ENCODE measurements around the gene ALDH3B1.

Gene ALDH3B1

DNA sequence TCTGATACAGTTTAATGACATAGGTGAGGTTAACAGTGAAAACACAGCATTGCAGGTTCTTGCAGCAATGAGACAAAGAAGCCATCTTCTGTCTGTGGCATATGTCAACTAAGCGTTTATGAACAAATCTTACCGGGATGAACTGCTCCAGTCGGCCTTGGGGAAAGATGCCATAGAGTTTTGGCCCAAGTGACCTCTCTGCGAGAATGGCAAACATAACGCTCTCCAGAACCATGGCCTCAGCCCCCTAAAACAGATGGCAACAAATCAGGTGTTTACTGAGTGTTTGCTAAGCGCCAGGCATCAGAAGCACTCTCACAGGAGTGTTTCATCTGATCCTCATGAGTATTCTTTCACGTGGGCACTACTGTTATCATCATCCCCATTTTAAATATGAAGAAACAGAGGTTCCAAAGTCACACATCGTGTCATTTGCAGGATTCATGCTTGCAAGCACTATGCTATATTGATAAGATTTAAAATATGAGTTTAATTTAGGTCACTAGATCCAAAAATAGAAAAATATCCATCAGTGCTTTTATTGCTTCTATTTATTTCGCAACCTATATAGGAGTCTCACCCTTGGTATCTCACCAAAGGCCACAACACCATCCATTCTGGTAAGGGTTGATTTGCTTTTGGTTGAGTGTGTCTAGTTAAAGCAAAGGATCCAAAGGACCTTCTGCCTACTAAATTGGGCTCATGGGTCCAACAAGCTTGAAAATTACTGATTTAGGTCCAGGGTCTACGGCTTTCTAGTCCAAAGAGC is 64.6 kb downstream of the ALDH3B1 start:
- Histone ChIP-seq H3K27me3 (ENCODE audit: low read depth, low read length) (no peaks in the 10 kb centered on the region), H3K9me3 (ENCODE audit: control insufficient read depth in 1 of 2, low read length in 2 of 2) (no peaks in the 10 kb centered on the region), H3K36me3 (ENCODE audit: control insufficient read depth in 1 of 2, insufficient read depth in 2 of 2, low read length in 2 of 2) (peaks cover 23 to 31% of the 10 kb centered on the region in 2 donors), H3K27ac (ENCODE audit: low read length) (no peak overlapping the region), H3K4me3 (ENCODE audit: low read depth in 1 of 2, low read length in 2 of 2) (no peak overlapping the region), H3K4me1 (ENCODE audit: control insufficient read depth in 1 of 2, insufficient read depth in 2 of 2, low read length in 2 of 2) (no peaks in the 10 kb centered on the region)

DNA sequence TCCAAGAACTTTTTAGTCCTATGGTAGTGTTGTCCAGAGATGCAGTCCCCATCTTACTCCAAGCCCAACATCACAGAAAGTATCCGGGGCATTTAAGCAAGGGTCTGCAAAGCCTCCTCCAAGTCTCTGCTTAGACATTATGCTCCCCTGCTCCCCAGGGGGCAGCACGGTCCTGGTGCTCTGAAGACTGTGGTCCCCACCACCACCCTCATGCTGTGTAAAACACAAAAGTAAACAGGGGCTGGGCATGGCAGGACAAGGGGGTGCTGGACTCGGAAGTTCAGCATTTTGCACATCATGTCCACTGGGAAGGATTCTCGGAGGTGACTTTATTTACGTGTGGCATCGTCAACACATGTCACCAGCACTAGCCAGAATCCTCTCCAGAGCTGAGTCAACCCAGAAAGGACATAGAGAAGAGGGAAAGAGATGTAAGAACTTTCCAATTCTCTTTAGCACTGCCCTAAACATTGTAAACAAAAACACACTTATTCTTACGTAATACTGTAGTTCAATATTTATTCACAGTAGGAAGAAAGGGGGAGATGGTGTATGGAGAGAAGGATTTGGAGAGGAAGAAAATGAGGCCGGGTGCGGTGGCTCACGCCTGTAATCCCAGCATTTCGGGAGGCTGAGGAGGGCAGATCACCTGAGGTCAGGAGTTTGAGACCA is 66.4 kb downstream of the ALDH3B1 start:
- Histone ChIP-seq H3K9me3 (ENCODE audit: control insufficient read depth in 1 of 2, low read length in 2 of 2) (no peaks in the 10 kb centered on the region), H3K36me3 (ENCODE audit: control insufficient read depth in 1 of 2, insufficient read depth in 2 of 2, low read length in 2 of 2) (peaks cover 16 to 21% of the 10 kb centered on the region in 2 donors), H3K27ac (ENCODE audit: low read length) (no peak overlapping the region), H3K4me3 (ENCODE audit: low read depth in 1 of 2, low read length in 2 of 2) (no peak overlapping the region), H3K27me3 (ENCODE audit: low read depth, low read length) (no peaks in the 10 kb centered on the region), H3K4me1 (ENCODE audit: control insufficient read depth in 1 of 2, insufficient read depth in 2 of 2, low read length in 2 of 2) (no peaks in the 10 kb centered on the region)

DNA sequence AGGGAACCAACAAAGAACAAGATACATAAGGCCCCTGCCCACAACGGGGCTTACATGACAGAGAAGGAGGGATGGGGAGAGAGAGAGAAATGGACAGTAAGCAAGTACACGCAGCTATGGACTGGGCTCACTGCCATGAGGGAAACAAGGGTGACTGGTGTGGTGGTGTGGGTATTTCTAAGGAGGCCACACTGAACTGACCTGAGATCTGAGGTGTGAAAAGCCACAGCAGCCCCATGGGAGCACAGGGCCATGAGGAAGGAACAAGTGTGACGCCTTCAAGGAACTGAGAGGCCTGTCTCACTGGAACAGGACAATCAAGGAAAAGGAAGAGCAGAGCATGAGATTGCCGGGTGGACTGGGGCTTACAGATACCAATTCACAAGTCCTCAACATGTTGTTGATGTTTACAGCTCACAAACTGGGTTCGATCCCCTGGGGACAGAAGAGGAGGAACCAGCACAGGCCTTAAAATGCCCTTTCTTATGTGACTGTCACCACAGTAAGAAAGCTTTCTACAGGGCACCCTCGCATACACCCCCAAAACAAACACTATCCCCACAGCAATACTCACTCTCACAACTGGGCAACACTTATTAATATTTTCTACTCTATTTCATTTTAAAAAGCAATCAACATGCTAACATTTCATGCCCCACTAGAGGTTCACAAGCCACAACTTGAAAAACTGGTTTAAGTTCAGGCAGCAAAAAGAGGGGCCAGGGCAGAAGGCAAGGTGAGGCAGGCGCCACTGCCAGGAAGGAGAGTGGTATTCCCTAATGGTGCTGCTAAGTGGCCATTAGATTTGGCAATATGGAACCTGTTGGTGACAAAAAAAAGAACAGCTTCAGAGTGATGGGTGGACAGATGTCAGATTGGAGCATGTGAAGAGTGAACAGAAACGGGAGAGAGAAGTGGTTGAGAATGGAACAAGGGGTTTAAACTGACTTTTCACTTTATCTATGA is 67.8 kb downstream of the ALDH3B1 start:
- no peaks in the 10 kb centered on the region for H3K27me3 ChIP-seq (ENCODE audit: low read depth, low read length)
- H3K9me3 ChIP-seq (ENCODE audit: control insufficient read depth in 1 of 2, low read length in 2 of 2), result no peaks in the 10 kb centered on the region
- no peak overlapping the region for H3K4me3 ChIP-seq (ENCODE audit: low read depth in 1 of 2, low read length in 2 of 2)
- no peak overlapping the region for H3K27ac ChIP-seq (ENCODE audit: low read length)
- H3K4me1 ChIP-seq (ENCODE audit: control insufficient read depth in 1 of 2, insufficient read depth in 2 of 2, low read length in 2 of 2), result no peaks in the 10 kb centered on the region
- H3K36me3 ChIP-seq (ENCODE audit: control insufficient read depth in 1 of 2, insufficient read depth in 2 of 2, low read length in 2 of 2), result peaks cover 13 to 19% of the 10 kb centered on the region in 2 donors

Data from muscle layer of duodenum (tissue), 2 donors.